Astrocyte of the cerebellum (primary cell): ENCODE results near the gene TNKS1BP1.
A peak's percentile ranks its signal among the peaks of the same experiment; 100 is the strongest.

Source experiments
- DNase-seq: peaks from one replicate; pipeline ENCODE4 v3.0.0-alpha.2; 2011; ENCODE audit warnings: low read depth
- H3K4me3 ChIP-seq: 2 replicates; pipeline ENCODE4 v1.5.1; 2011; ENCODE audit warnings: mild to moderate bottlenecking, low read depth, low read length, moderate library complexity
- CTCF ChIP-seq: IDR thresholded peaks from 2 replicates; pipeline ENCODE4 v1.5.1; 2012; ENCODE audit warnings: low read length, low read depth, moderate library complexity, mild to moderate bottlenecking; ENCODE audit errors: missing control alignments
- in situ Hi-C: cut with HindIII; loops from 2 replicates; pipeline ENCODE4 v1.10.0; 2017; ENCODE audit warnings: low sequenced_read_pairs

The TNKS1BP1 gene

GRCh38 chr11:57324886-57325734, at the start of gene TNKS1BP1:
Gene TNKS1BP1, minus strand, starts transcription at chr11:57324952. Its CDS starts 3,067 bp downstream, at chr11:57321885.
- peak within 1 kb of the TSS; percentile 55 for H3K4me3 ChIP-seq
- in situ Hi-C loops: loop anchor here (5.0 kb wide), 1 partner anchor 207 kb away; the partner anchor contains the start of gene TIMM10
- DNase-seq: peak; percentile 88
- peak; percentile 3 for TF ChIP-seq CTCF

- H3K4me3 ChIP-seq: no peak overlapping the region
- no peak for DNase-seq
- TF ChIP-seq CTCF: no peak
- in situ Hi-C loops: no loop called here
Measured at GRCh38 chr11:57373146-57373545, 48.4 kb upstream of the TNKS1BP1 start.

- in situ Hi-C loops: no loop called here
- no peak overlapping the region for H3K4me3 ChIP-seq
- no peak for TF ChIP-seq CTCF
- DNase-seq: no peak
Measured at GRCh38 chr11:57370941-57371340, 46.2 kb upstream of the TNKS1BP1 start.

- in situ Hi-C loops: no loop called here
- no peak for TF ChIP-seq CTCF
- H3K4me3 ChIP-seq: no peak overlapping the region
- no peak for DNase-seq
Measured at GRCh38 chr11:57370251-57370650, 45.5 kb upstream of the TNKS1BP1 start.

GRCh38 chr11:57368845-57369232, 44.1 kb upstream of the TNKS1BP1 start:
- no peak for DNase-seq
- TF ChIP-seq CTCF: no peak
- no peak overlapping the region for H3K4me3 ChIP-seq
- in situ Hi-C loops: no loop called here

GRCh38 chr11:57368106-57368844, 43.5 kb upstream of the TNKS1BP1 start:
- DNase-seq: no peak
- H3K4me3 ChIP-seq: no peak overlapping the region
- no peak for TF ChIP-seq CTCF
- in situ Hi-C loops: no loop called here
